T1000 (cell line): ENCODE results near the gene DKK1.
"Not testable (repeated sequence)": the region's sequence is repeated elsewhere in the genome, so short reads cannot be mapped to it uniquely, and the experiment has no call there.

Experiments
- DNase-seq: peaks from one replicate; lab custom pipeline; 2025; ENCODE audit warnings: mixed read lengths; lab: John Stamatoyannopoulos, UW

Gene DKK1

GRCh38 chr10:52318136-52318701 lies 4.1 kb downstream of the DKK1 start:
- no peak for DNase-seq

DNA sequence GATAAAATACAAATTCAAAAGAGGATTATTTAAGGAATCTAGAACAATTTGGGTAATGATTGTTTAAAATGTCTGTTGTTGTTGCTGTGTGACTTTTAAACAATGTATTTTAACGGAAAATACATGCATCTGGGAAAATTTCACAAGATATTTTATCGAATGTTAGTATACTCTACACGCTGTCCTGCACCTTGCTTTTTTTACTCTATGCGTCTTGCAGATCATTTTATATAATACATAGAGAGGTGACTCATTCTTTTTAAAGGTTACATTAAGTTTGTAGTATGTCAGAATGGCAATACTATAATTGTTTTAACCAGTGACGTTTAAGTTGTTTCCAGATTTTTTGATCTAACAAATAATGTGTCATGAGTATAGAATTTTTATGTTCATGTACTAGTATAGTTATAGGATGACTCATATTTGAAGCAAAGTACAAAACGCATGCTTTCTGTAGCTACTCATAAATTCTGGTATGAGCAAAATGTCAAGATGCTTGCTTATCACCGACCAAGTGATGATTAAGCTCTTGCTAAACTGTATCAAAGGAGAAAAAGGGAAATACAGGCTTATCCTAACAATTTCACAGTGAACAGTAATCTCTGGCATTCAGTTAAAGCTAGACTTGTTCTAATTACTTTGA lies 4.9 kb downstream of the DKK1 start:
- no peak for DNase-seq

DNA sequence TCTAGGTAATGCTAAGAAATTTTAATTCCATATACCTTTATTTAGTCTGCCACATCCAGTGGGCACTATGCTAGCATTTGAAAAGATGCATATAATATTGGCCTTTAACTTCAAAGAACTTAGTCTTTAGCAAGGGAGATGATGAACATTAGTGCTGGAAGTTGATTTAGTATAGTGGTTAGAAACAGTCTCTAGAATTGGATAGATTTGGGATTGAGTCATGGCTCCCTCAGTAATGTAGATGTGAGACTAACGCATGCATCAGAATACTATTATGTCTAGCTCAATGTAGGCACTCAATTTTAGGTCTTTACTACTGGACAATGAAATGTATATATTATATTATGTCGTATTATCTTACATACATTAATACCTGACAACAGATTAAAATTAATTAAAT lies 5.8 kb downstream of the DKK1 start:
- DNase-seq, result no peak

GRCh38 chr10:52322323-52322722 lies 8.2 kb downstream of the DKK1 start:
- DNase-seq, result no peak

DNA sequence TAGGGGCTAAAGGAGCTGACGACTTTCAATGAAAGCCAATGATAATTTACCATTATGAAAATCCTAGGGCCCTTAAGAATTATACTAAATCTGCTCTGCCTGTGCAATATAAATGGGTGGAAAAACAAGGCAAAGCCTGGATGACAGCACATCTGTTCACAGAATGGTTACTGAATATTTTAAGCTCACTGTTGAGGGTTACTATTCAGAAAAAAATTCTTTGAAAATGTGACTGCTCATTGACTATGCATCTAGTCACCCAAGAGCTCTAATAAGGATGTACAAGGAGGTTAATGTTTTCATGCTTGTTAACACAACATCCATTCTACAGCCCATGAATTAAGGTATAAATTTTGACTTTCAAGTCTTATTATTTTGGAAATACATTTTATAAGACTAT lies 8.9 kb downstream of the DKK1 start:
- DNase-seq, result no peak

- DNase-seq, result no peak
Observed at GRCh38 chr10:52326382-52326781, 12.3 kb downstream of the DKK1 start.

- DNase-seq, result no peak
Observed at GRCh38 chr10:52331638-52332364, 17.7 kb downstream of the DKK1 start.

DNA sequence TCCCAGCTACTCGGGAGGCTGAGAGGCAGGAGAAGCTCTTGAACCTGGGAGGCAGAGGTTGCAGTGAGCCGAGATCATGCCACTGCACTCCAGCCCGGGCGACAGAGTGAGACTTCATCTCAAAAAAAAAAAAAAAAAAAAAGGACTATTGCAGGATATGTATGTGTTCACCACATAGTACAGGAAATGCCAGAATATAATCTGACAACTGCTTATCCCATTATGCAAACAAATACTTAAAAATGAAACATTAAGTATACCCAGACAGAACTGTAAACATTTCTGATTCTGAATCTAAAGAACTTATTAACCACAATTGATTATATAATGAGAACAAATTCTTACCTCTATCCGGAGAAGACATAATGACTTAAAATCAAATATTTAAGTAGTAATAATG lies 18.7 kb downstream of the DKK1 start:
- no peak for DNase-seq

DNA sequence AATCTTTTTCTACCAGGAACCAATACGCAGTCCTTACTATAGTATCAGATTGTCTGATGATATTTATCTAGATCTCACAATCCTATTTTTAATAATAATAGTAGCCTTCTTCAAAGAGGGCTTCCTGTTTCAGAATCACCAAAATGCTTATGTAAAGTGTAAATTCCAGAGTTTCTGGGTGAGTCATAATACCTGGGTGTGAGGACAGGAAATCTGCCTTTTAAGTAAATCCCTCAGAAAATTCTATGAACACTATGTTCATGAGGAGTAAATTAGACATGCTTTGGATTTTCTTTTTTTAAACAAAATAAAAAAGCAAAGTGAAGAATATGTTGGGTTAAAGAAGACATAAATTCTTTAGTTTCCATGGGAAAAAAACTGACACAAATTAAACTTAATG lies 20.5 kb downstream of the DKK1 start:
- DNase-seq, result no peak

DNA sequence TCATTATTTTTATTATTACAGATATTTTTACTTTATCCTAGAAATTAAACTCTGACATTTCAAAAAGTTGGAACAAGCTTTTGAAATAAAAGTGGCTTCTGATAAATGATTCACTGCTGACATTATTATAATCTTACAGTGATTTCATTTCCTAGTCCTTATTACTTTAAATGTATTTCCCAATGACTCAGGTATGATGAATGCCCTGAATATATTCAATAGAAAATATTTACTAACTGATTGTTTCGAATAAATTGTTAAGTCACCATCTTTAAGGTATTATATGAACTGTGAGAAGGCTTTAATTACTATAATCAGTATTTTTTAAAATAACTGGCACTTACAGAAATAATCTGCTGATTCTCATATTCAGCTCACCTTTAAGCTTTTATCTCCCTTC lies 21.6 kb downstream of the DKK1 start:
- DNase-seq, result no peak

- no peak for DNase-seq
Observed at GRCh38 chr10:52337225-52337624, 23.1 kb downstream of the DKK1 start.

DNA sequence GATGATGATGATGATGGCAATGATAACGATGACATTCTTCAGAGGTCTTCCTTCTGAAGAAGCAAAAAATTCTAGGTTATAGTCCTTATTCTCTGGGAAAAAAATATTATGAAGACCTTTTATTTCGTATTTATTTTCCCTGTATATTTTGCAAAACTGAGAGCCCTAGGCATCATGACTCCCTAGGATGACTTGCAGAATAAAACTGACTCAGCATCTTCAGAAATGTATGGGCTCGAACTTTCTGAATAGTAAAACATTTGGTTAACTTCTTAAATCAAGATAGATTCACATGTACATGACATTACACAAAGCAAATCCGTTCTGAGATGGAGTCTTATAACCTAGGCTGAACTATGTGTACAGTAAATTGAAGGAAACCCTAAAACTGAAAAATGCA lies 29.4 kb downstream of the DKK1 start:
- DNase-seq, result no peak

- no peak for DNase-seq
Observed at GRCh38 chr10:52346394-52347326, 32.6 kb downstream of the DKK1 start.

- no peak for DNase-seq
Observed at GRCh38 chr10:52347327-52347667, 33.2 kb downstream of the DKK1 start.

DNA sequence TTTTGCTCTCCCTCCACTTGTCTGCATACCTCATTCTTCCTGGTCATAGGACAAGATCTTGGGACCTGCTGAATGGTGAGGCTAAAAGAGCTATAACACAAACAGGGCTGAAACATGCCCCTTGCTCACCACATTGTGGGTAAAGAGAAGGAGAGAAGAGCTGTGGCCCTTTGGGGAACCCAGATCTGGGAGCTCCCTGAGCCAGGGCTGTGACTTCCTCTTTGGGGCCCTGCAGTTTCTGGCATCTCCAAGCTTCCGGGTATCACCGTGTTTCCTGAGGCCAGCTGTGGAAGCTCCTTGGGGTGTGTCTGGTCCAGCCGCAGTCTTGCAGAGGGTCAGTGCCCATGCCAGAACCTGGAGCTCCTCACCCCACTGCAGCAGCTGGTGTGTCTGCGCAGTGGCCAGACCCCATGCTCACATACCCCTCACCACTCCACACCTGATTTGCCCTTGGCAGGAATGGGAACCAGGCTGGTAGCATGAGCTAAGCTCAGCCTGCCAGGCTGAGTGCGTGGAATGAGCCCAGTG lies 34.0 kb downstream of the DKK1 start:
- no peak for DNase-seq

- DNase-seq, result no peak
Observed at GRCh38 chr10:52351914-52352330, 37.8 kb downstream of the DKK1 start.

- DNase-seq, result no peak
Observed at GRCh38 chr10:52353205-52353604, 39.1 kb downstream of the DKK1 start.

DNA sequence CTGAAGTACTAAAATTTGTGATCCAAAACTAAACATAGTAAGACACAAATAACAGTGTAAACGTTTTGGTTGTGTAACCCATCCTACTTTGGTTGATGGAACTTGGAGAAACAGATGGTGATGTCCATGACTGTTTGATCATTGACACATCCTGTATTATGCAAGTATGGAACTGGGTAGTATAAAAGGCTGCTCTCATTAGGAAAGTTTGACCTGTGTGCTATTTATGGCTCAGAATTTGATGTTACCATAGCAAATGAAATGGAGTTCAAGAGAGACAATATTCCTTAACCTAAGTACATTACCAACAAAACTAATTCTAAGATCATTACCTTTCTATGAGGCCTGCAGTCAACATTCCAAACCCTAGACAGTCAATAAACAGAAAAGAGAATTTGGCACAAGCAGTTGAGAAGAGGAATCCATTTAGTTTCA lies 39.9 kb downstream of the DKK1 start:
- DNase-seq, result no peak

DNA sequence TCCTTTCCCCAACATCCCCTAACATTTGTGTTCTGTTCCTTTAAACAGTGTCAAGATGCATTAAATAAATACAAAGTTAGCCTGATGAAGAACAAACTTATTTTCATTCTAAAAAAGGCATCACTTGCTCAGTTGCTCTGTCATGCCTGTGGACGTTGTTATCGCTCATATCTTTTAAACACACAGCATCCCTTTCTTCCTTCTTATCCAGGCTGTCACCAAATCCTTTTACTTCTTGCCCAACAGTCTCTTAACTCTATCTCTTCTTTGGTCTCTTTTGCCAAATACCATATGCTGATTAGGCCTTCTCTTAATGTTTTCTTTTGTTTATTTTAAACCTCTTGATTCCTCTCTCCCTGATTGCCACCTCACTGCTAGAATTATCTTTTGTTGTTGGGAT lies 43.9 kb downstream of the DKK1 start:
- no peak for DNase-seq

- DNase-seq, result no peak
Observed at GRCh38 chr10:52359441-52359840, 45.4 kb downstream of the DKK1 start.

GRCh38 chr10:52365547-52366432 lies 51.7 kb downstream of the DKK1 start:
- not testable (repeated sequence) for DNase-seq
